ENCODE data around the gene CXorf51B.

DNA sequence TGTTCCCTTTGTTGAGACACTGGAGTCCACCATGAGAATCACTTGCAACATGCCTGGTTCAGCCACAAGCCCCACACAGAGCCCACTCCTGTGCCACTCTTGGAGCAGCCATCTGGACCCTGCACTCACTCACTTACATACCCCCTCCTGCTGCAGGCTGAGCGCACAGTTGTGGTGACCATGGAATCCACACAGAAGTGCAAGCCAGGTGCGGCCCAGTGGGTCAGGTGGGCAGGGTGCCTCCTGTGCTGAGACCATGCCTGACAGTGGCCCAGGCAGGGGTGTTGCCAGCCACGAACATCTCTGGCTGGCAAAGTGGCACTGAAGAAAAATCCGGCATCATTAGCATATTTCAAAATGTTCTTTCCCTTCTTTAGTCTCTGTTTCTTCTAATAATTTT is 22.4 kb downstream of the CXorf51B start:
- TF ChIP-seq, protein P1, sequence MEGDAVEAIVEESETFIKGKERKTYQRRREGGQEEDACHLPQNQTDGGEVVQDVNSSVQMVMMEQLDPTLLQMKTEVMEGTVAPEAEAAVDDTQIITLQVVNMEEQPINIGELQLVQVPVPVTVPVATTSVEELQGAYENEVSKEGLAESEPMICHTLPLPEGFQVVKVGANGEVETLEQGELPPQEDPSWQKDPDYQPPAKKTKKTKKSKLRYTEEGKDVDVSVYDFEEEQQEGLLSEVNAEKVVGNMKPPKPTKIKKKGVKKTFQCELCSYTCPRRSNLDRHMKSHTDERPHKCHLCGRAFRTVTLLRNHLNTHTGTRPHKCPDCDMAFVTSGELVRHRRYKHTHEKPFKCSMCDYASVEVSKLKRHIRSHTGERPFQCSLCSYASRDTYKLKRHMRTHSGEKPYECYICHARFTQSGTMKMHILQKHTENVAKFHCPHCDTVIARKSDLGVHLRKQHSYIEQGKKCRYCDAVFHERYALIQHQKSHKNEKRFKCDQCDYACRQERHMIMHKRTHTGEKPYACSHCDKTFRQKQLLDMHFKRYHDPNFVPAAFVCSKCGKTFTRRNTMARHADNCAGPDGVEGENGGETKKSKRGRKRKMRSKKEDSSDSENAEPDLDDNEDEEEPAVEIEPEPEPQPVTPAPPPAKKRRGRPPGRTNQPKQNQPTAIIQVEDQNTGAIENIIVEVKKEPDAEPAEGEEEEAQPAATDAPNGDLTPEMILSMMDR (IDR thresholded peaks at IDR 0.05) = no peak
- no peak for TF ChIP-seq POLR2A (IDR thresholded peaks at IDR 0.05)

Data from tibial nerve (tissue), 3 donors.